Neutrophil (primary cell): Measurements from ENCODE around the gene INTS6.

Experiments used
- H3K27ac ChIP-seq: fragments of 200-600 bp; sonication (generic); 2 replicates; pipeline ENCODE4 v1.5.1; 2016; ENCODE audit warnings: mild to moderate bottlenecking, moderate library complexity
- H3K27me3 ChIP-seq: fragments of 200-600 bp; sonication (generic); 2 replicates; pipeline ENCODE4 v1.6.0; 2016; ENCODE audit warnings: mild to moderate bottlenecking
- H3K36me3 ChIP-seq: fragments of 200-600 bp; sonication (generic); 2 replicates; pipeline ENCODE4 v1.5.1; 2017
- H3K4me1 ChIP-seq, 2 experiments: fragments of 200-600 bp in 1 of 2; sonication (generic) in 1 of 2; 1 replicate in 1 of 2; 2 replicates in 1 of 2; pipeline versions ENCODE4 v1.5.1 to v1.6.1; 2013 to 2016; ENCODE audit warnings: low read depth in 1 of 2, low read length in 1 of 2, mild to moderate bottlenecking in 1 of 2, moderate library complexity in 1 of 2; ENCODE audit not compliant: control insufficient read depth in 1 of 2, insufficient read depth in 1 of 2
- H3K4me3 ChIP-seq, 2 experiments: fragments of 200-600 bp in 1 of 2; sonication (generic) in 1 of 2; 1 replicate in 1 of 2; 2 replicates in 1 of 2; pipeline ENCODE4 v1.5.1; 2013 to 2016; ENCODE audit warnings: low read depth in 1 of 2, low read length in 1 of 2, mild to moderate bottlenecking in 1 of 2, moderate library complexity in 1 of 2
- H3K9me3 ChIP-seq: fragments of 200-600 bp; sonication (generic); 2 replicates; pipeline ENCODE4 v1.5.1; 2016
- CTCF ChIP-seq: fragments of 200-600 bp; sonication (generic); IDR thresholded peaks from 2 replicates; pipeline ENCODE4 v1.5.1; 2016; ENCODE audit warnings: antibody characterized with exemption

The INTS6 gene

DNA sequence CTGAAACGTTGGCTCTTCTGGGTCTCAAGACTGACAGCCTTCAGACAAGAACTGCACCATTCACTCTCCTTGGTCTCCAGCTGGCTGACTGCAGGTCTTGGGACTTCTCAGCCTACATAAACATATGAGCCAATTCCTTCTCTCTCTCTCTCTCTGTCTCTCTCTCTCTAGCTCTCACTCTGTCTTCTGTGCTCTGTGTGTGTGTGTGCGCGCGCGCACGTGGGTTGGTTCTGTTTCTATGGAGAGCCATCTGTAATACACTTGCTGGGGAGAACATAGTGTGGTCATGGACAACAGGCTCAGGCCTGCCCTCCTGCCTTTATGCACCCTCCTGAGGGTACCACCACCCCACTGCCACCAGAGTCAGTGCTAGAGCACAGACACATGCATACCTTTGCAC, 127.0 kb downstream of the INTS6 start:
- Histone ChIP-seq H3K27me3 (no peaks in the 10 kb centered on the region), H3K27ac (no peak overlapping the region), H3K9me3 (no peaks in the 10 kb centered on the region), H3K4me1 (no peaks in the 10 kb centered on the region), H3K4me3 (no peak overlapping the region), H3K36me3 (no peaks in the 10 kb centered on the region)
- TF ChIP-seq CTCF: no peak

DNA sequence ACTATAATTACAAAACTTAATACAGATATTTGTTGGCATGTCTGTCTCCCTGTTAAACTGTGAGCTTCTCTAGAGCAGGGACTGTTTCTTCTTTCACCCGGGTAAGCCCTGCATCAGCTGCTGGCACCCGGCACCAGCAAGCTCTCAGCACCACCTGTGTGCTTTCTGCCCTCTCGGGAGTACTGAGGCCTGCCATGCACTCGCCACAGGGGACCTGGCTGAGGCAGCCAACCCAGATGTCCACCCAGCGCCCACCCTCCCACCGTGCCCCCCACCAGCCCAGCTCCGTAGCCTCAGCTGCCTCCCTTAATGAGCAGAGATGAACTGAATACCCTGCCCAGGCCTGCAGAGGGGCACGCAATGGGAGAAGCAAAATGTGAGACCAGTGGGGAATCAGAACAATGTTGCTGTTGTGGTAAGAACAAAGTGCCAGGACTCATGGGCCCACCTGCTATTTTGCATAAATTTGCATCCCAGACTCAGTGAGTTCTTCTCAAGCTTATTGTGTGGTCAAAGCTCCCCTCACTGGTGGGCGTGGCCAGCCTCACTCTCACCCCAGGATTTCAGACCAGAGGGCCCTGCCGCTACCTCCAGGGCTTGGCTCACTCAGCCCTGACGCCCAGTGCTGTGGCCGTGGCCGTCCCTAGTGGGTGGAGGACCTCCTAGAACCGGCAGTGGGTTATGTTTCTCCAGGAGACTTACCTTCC, 128.0 kb downstream of the INTS6 start:
- Histone ChIP-seq H3K4me3 (no peak overlapping the region), H3K4me1 (no peaks in the 10 kb centered on the region), H3K27me3 (no peaks in the 10 kb centered on the region), H3K27ac (no peak overlapping the region), H3K9me3 (no peaks in the 10 kb centered on the region), H3K36me3 (no peaks in the 10 kb centered on the region)
- TF ChIP-seq CTCF: no peak

DNA sequence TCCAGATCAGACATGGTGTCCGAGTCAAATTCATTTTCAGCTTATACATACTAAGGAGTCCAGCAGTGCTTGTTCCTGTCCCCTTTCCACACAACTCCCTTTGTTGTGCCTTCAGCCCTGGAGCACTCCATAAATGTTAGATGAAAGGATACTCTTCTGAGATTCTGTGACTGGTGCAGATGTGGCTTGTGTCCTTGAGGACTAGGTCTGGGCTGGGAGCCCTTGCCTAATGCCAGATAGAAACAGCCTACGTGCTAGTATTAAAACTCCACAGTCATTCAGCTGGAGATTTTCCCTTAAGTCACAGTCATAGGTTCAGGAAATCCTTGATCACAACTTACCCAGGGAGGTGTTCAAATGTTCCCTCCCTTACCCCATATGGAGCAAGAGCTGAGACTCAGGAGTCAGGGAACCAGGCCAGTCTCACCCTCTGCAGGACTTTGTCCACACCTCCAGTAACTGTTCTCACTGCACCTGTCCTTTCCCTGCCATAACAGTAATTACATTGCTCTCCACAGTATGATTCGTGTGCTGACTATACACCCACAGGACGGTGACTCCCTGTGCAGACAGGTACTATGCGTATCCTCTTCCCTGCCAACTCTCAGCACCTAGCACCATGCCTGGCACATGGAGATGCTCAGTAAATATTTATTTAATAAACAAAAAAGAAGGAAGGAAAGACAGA, 128.9 kb downstream of the INTS6 start:
- Histone ChIP-seq H3K27me3 (no peaks in the 10 kb centered on the region), H3K4me3 (no peak overlapping the region), H3K4me1 (no peaks in the 10 kb centered on the region), H3K36me3 (no peaks in the 10 kb centered on the region), H3K9me3 (no peaks in the 10 kb centered on the region), H3K27ac (no peak overlapping the region)
- TF ChIP-seq CTCF: no peak

DNA sequence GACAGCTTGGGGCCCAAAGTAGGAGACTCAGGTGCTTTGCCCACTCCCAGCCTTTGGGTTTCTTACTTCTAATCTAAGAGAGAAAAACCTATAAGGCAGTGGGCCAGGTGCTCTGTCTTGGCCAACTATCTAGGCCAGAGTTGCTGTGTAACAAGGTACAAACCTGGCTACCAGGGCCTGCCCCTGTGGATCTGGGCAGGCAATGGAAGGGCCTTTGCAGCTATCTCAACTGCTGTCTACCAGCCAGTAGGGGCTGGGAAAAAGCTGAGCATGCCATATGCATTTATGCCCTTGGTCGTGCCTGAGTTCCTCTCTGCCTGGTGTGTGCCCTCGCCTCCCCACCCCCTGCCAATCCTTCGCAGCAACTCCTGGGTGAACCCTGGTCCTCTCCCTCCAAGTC, 130.0 kb downstream of the INTS6 start:
- TF ChIP-seq CTCF: no peak
- Histone ChIP-seq H3K36me3 (no peaks in the 10 kb centered on the region), H3K4me3 (no peak overlapping the region), H3K27me3 (no peaks in the 10 kb centered on the region), H3K4me1 (no peaks in the 10 kb centered on the region), H3K9me3 (no peaks in the 10 kb centered on the region), H3K27ac (no peak overlapping the region)

DNA sequence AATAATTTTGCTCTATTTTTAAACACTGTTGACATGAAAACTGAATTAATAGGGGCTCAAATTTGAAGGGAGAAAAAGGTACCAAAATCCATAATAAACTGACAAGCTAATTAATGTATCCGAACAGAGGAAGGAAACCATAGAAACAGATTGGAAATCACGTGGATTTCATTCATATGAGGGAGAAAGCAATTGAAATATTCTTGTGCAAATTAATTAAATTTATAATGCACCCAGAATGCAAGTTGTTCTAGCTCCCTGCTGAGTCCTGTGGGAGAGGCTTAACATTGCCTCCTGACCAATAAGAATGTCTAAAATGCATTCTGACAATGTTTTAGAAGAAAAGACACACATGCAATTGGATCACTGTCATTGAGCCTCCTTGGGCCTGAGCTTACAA, 131.0 kb downstream of the INTS6 start:
- Histone ChIP-seq H3K9me3 (no peaks in the 10 kb centered on the region), H3K4me1 (no peaks in the 10 kb centered on the region), H3K4me3 (no peak overlapping the region), H3K27me3 (no peaks in the 10 kb centered on the region), H3K27ac (no peak overlapping the region), H3K36me3 (no peaks in the 10 kb centered on the region)
- no peak for TF ChIP-seq CTCF
